IMR-90 (cell line): ENCODE measurements around the gene SLC66A1. TPM values are rescaled to one million over a fixed set of nuclear protein-coding genes. Genes with fewer than 3 reads are reported as not detected.

ENCODE experiments used
- ATAC-seq: fragments of 200-7000 bp; cut with Tn5 transposase; 2 replicates; pipeline ENCODE4 v1.9.1; 2020; ENCODE audit warnings: low read depth, mild to moderate bottlenecking, moderate library complexity
- BruUV-seq: library from RNA; stranded (reverse); fragments of 400-500 nt; replicated peaks from 2 replicates; lab custom pipeline; 2021; lab: Mats Ljungman, UMichigan
- CTCF ChIA-PET: fragments of 300-600 bp; formaldehyde crosslinking; extraction: SDS; loops from one replicate; lab custom pipeline; 2021; ENCODE audit warnings: antibody characterized with exemption; lab: Yijun Ruan, JAX
- POLR2A ChIA-PET: fragments of 300-600 bp; sonication (Branson Sonifier 250); formaldehyde crosslinking; loops from one replicate; lab custom pipeline; 2022; ENCODE audit warnings: antibody characterized with exemption; ENCODE audit not compliant: unreplicated experiment; lab: Charles Lee
- DNase-seq: peaks from one replicate; pipeline ENCODE4 v3.0.0; 2013
- H2AFZ ChIP-seq: replicated peaks from 2 replicates; pipeline ENCODE3; 2013; ENCODE audit warnings: low read length, mild to moderate bottlenecking; ENCODE audit not compliant: poor library complexity
- H2AK5ac ChIP-seq: 2 replicates; pipeline ENCODE4 v1.6.1; 2013; ENCODE audit warnings: low read depth, low read length, inconsistent platforms
- H2AK9ac ChIP-seq: replicated peaks from 2 replicates; pipeline ENCODE3; 2013; ENCODE audit warnings: mild to moderate bottlenecking, low read depth, low read length, moderate library complexity; ENCODE audit not compliant: poor library complexity
- H2BK120ac ChIP-seq: 2 replicates; pipeline ENCODE4 v1.6.1; 2013; ENCODE audit warnings: low read depth, low read length, inconsistent platforms
- H2BK15ac ChIP-seq: 3 replicates; pipeline ENCODE4 v1.6.1; 2013; ENCODE audit warnings: low read depth, low read length, inconsistent platforms
- H2BK20ac ChIP-seq: 2 replicates; pipeline ENCODE4 v1.6.1; 2013; ENCODE audit warnings: low read depth, mild to moderate bottlenecking, inconsistent platforms, low read length, moderate library complexity
- H2BK5ac ChIP-seq: 2 replicates; pipeline ENCODE4 v1.6.1; 2013; ENCODE audit warnings: mild to moderate bottlenecking, low read depth, low read length, inconsistent platforms; ENCODE audit not compliant: poor library complexity, severe bottlenecking
- H3K14ac ChIP-seq: replicated peaks from 2 replicates; pipeline ENCODE4 v1.6.1; 2013; ENCODE audit warnings: low read depth, low read length, inconsistent platforms
- H3K18ac ChIP-seq: 2 replicates; pipeline ENCODE4 v1.6.1; 2013; ENCODE audit warnings: low read depth, low read length, control low read depth
- H3K23ac ChIP-seq: 2 replicates; pipeline ENCODE4 v1.6.1; 2013; ENCODE audit warnings: low read depth, low read length, inconsistent platforms
- H3K27ac ChIP-seq: 2 replicates; pipeline ENCODE4 v1.5.1; 2013; ENCODE audit warnings: mild to moderate bottlenecking, control low read depth, low read length; ENCODE audit not compliant: insufficient read depth
- H3K27me3 ChIP-seq: 2 replicates; pipeline ENCODE4 v1.6.1; 2013; ENCODE audit warnings: low read length; ENCODE audit not compliant: control insufficient read depth, insufficient read depth
- H3K36me3 ChIP-seq: 2 replicates; pipeline ENCODE4 v1.6.1; 2013; ENCODE audit warnings: low read length, mixed read lengths; ENCODE audit not compliant: control insufficient read depth, insufficient read depth
- H3K4ac ChIP-seq: 2 replicates; pipeline ENCODE4 v1.6.1; 2013; ENCODE audit warnings: low read depth, low read length, inconsistent platforms
- H3K4me1 ChIP-seq: 2 replicates; pipeline ENCODE4 v1.6.1; 2013; ENCODE audit warnings: low read length, mixed read lengths; ENCODE audit not compliant: control insufficient read depth, insufficient read depth
- H3K4me2 ChIP-seq: 2 replicates; pipeline ENCODE4 v1.6.1; 2013; ENCODE audit warnings: low read depth, mild to moderate bottlenecking, control low read depth, low read length, moderate library complexity
- H3K4me3 ChIP-seq: 2 replicates; pipeline ENCODE4 v1.5.1; 2013; ENCODE audit warnings: low read depth, mild to moderate bottlenecking, control low read depth, low read length, moderate library complexity; ENCODE audit not compliant: insufficient read depth
- H3K56ac ChIP-seq: 2 replicates; pipeline ENCODE4 v1.6.1; 2013; ENCODE audit warnings: low read length, inconsistent platforms; ENCODE audit not compliant: insufficient read depth; ENCODE audit errors: extremely low read depth
- H3K79me1 ChIP-seq, 2 experiments: 2 replicates each; pipeline ENCODE4 v1.6.1; 2013; ENCODE audit warnings: low read length in 2 of 2, inconsistent platforms in 1 of 2, low read depth in 1 of 2
- H3K9ac ChIP-seq: 2 replicates; pipeline ENCODE4 v1.6.1; 2013; ENCODE audit warnings: low read depth, low read length, control low read depth
- H3K9me1 ChIP-seq: 2 replicates; pipeline ENCODE4 v1.6.1; 2013; ENCODE audit warnings: low read length, inconsistent platforms; ENCODE audit not compliant: insufficient read depth
- H3K9me3 ChIP-seq: 2 replicates; pipeline ENCODE4 v1.6.1; 2013; ENCODE audit warnings: low read length; ENCODE audit not compliant: control insufficient read depth, insufficient read depth
- H4K20me1 ChIP-seq: 2 replicates; pipeline ENCODE4 v1.6.1; 2013; ENCODE audit warnings: low read length, inconsistent platforms; ENCODE audit not compliant: insufficient read depth
- H4K5ac ChIP-seq: 2 replicates; pipeline ENCODE4 v1.6.1; 2013; ENCODE audit warnings: mild to moderate bottlenecking, low read depth, low read length, control low read depth
- H4K8ac ChIP-seq, 2 experiments: 2 replicates each; pipeline ENCODE4 v1.6.1; 2013; ENCODE audit warnings: low read depth in 2 of 2, low read length in 2 of 2, control low read depth in 1 of 2, inconsistent platforms in 1 of 2
- H4K91ac ChIP-seq: 2 replicates; pipeline ENCODE4 v1.6.1; 2013; ENCODE audit warnings: low read depth, low read length, inconsistent platforms; ENCODE audit not compliant: insufficient read depth
- BHLHE40 ChIP-seq: fragments of 150-350 bp; IDR thresholded peaks from 2 replicates; pipeline ENCODE4 v1.6.1; 2016; ENCODE audit warnings: mild to moderate bottlenecking, low read depth, low read length
- CEBPB ChIP-seq: IDR thresholded peaks from 2 replicates; pipeline ENCODE4 v1.6.1; 2012; ENCODE audit warnings: low read depth, low read length, improper control_type of control experiment
- FOS ChIP-seq: fragments of 150-350 bp; IDR thresholded peaks from 2 replicates; pipeline ENCODE4 v1.6.1; 2016; ENCODE audit warnings: low read depth, low read length
- MAZ ChIP-seq: IDR thresholded peaks from 2 replicates; pipeline ENCODE4 v1.6.1; 2012; ENCODE audit warnings: low read depth, mild to moderate bottlenecking, low read length, improper control_type of control experiment, moderate library complexity, borderline replicate concordance
- NFE2L2 ChIP-seq: fragments of 150-350 bp; IDR thresholded peaks from 2 replicates; pipeline ENCODE4 v1.6.1; 2016; ENCODE audit warnings: low read depth, mild to moderate bottlenecking, low read length
- POLR2A ChIP-seq: IDR thresholded peaks from 2 replicates; pipeline ENCODE4 v1.6.1; 2012; ENCODE audit warnings: mild to moderate bottlenecking, low read depth, low read length
- RAD21 ChIP-seq: IDR thresholded peaks from 2 replicates; pipeline ENCODE4 v1.6.1; 2012; ENCODE audit warnings: low read length, improper control_type of control experiment
- RFX5 ChIP-seq: IDR thresholded peaks from 2 replicates; pipeline ENCODE4 v1.8.0; 2012; ENCODE audit warnings: low read depth, mild to moderate bottlenecking, low read length, moderate library complexity
- USF2 ChIP-seq: fragments of 150-350 bp; IDR thresholded peaks from 2 replicates; pipeline ENCODE4 v1.6.1; 2017; ENCODE audit warnings: mild to moderate bottlenecking, antibody characterized with exemption, low read length, low read depth
- WGBS, 2 experiments: methylation state at CpG; one replicate each; pipeline versions ENCODE4 v1.1.5 to v1.1.7; 2013; ENCODE audit warnings: missing lambda C conversion rate in 2 of 2; ENCODE audit not compliant: insufficient read length in 1 of 2; ENCODE audit errors: extremely low coverage in 2 of 2; 5-methylcytosine and 5-hydroxymethylcytosine counted together
- dilution Hi-C: fragments of 300-500 bp; cut with HindIII; formaldehyde crosslinking; loops from one replicate; pipeline ENCODE4 v1.14.3; 2018; ENCODE audit warnings: low sequenced_read_pairs; ENCODE audit not compliant: unreplicated experiment
- in situ Hi-C: fragments of 300-500 bp; cut with MboI; formaldehyde crosslinking; loops from 3 replicates; pipeline ENCODE4 v1.14.3; 2019; ENCODE audit warnings: low sequenced_read_pairs, inconsistent platforms, mixed read lengths
- intact Hi-C: fragments of 100-400 bp; cut with micrococcal nuclease; formaldehyde crosslinking; loops from 2 replicates; pipeline ENCODE4 v1.10.0; 2022
- polyA plus RNA-seq, 3 experiments: library from polyadenylated mRNA; depleted of rRNA; stranded (reverse); fragments of >200 nt; gene quantifications; 2 replicates each; pipeline ENCODE4 v1.2.3, GENCODE V29; 2012; ENCODE audit warnings: low replicate concordance in 1 of 3
- total RNA-seq: library from RNA; depleted of rRNA; stranded (reverse); fragments of >200 nt; gene quantifications from 2 replicates; pipeline ENCODE4 v1.2.3, GENCODE V29; 2012
- TF ChIP-seq, protein P1 (sequence below): fragments of 150-350 bp; IDR thresholded peaks from 2 replicates; pipeline ENCODE4 v1.6.1; 2016; ENCODE audit warnings: low read depth, mild to moderate bottlenecking, low read length, moderate library complexity, borderline replicate concordance

The SLC66A1 gene
- total and polyA plus RNA-seq, 2 of the 4 experiments (the other 2 are of a cell fraction), result 6.8 to 18.9 TPM

DNA sequence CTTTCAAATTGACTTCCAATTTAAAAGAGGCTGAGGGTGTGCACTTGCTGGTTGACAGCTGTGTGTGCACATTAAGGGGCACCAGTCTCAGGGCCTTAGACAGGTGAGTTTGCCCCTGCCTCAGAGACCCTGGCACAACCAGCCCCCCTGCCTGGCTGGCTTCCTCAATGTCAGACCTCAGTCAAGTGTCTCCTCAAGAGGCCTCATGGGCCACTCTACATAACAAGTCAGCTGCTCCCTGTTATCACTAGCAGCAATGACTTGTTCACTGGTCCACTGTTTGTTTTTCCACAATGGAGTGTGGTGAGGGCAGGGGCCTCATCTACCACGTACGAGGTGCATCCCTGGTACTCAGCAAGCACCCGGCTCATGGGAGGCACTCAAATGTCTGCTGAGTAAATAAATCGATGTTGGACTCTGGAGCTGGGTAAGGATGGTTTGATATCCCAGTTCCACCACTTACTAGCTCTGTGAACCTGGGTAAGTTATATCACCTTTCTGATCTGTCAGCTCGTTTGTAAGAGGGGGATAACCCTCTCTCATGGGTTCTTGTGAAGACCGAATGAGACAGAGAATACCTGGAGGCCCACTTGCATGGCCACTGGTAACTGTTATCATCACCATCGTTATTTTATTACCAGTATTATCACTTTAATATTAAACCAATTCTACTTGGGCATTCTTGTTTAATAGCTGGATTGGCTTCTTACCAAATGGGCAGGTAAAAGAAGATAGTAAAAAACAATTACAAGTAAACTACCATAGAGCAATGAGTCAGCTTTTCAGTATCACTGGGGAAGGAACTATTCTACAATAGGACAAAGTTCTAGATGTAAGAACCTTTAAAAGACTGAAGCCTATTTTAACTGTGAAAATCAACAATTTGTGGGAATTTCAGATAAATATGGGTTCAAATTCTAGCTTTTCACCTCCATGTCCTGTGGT lies 64.6 kb downstream of the SLC66A1 start (continued):
- TF ChIP-seq RAD21 (no peak), RFX5 (no peak)

GRCh38 chr1:19377812-19378718 lies 65.9 kb downstream of the SLC66A1 start:
- DNase-seq (no peak), ATAC-seq (no peak)
- no peak overlapping the region for H2BK5ac ChIP-seq
- H3K4ac ChIP-seq, result no peak overlapping the region
- H3K27me3 ChIP-seq, result no peaks in the 10 kb centered on the region
- H3K36me3 ChIP-seq, result peaks cover 66% of the 10 kb centered on the region
- no peak overlapping the region for H2AK5ac ChIP-seq
- WGBS, 2 experiments, result 94% methylated on average over 6 of the region's 17 CpGs; no CpG with 5 or more reads in 1 of the 2 experiments
- no peak overlapping the region for H3K56ac ChIP-seq
- no peak overlapping the region for H2AFZ ChIP-seq
- TF ChIP-seq CEBPB (no peak), RFX5 (no peak), POLR2A (no peak), USF2 (no peak), FOS (no peak), MAZ (no peak), NFE2L2 (no peak), RAD21 (no peak), BHLHE40 (no peak)
- TF ChIP-seq, protein P1, sequence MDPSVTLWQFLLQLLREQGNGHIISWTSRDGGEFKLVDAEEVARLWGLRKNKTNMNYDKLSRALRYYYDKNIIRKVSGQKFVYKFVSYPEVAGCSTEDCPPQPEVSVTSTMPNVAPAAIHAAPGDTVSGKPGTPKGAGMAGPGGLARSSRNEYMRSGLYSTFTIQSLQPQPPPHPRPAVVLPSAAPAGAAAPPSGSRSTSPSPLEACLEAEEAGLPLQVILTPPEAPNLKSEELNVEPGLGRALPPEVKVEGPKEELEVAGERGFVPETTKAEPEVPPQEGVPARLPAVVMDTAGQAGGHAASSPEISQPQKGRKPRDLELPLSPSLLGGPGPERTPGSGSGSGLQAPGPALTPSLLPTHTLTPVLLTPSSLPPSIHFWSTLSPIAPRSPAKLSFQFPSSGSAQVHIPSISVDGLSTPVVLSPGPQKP, result no peak
- H4K20me1 ChIP-seq, result peaks cover 48% of the 10 kb centered on the region
- H4K91ac ChIP-seq, result no peak overlapping the region
- no peak overlapping the region for H2BK120ac ChIP-seq
- no peak overlapping the region for H2AK9ac ChIP-seq
- ChIA-PET POLR2A (no interaction called here), CTCF (interaction anchor here (0.6 to 1.4 kb wide), 3 partner anchors 13 to 855 kb away, joined by 3 to 4 read pairs (median 3); no protein-coding TSS in a partner anchor)
- H3K27ac ChIP-seq, result no peak overlapping the region
- H3K9me3 ChIP-seq, result no peaks in the 10 kb centered on the region
- H3K4me1 ChIP-seq, result no peaks in the 10 kb centered on the region
- no peak overlapping the region for H3K9ac ChIP-seq
- H3K9me1 ChIP-seq, result peaks cover 17% of the 10 kb centered on the region
- intact Hi-C loops (no loop called here), dilution Hi-C loops (no loop called here), in situ Hi-C loops (no loop called here)
- no peak overlapping the region for H3K14ac ChIP-seq
- BruUV-seq, result no TSS peak
- no peak overlapping the region for H2BK20ac ChIP-seq
- no peak overlapping the region for H3K18ac ChIP-seq
- H3K4me2 ChIP-seq, result no peak overlapping the region
- peaks cover 58 to 91% of the 10 kb centered on the region in 2 experiments for H3K79me1 ChIP-seq
- H4K5ac ChIP-seq, result no peak overlapping the region
- H4K8ac ChIP-seq, result no peak overlapping the region
- H3K23ac ChIP-seq, result no peak overlapping the region
- no peak overlapping the region for H3K4me3 ChIP-seq
- no peak overlapping the region for H2BK15ac ChIP-seq
